Measurements from ENCODE around the gene STXBP3.

STXBP3 gene

GRCh38 chr1:108845991-108846390 lies 99.5 kb downstream of the STXBP3 start:
- no peak for DNase-seq

GRCh38 chr1:108847494-108847893 lies 101.0 kb downstream of the STXBP3 start:
- no peak for DNase-seq

- DNase-seq: no peak
Observed at GRCh38 chr1:108848806-108849205, 102.3 kb downstream of the STXBP3 start.

GRCh38 chr1:108850929-108851328 lies 104.5 kb downstream of the STXBP3 start:
- no peak for DNase-seq

- DNase-seq: no peak
Observed at GRCh38 chr1:108851567-108851966, 105.1 kb downstream of the STXBP3 start.

- no peak for DNase-seq
Observed at GRCh38 chr1:108852221-108852975, 105.9 kb downstream of the STXBP3 start.

- DNase-seq: no peak
Observed at GRCh38 chr1:108854221-108855019, 107.9 kb downstream of the STXBP3 start.

GRCh38 chr1:108856994-108857393 lies 110.5 kb downstream of the STXBP3 start, which contains the start of gene AKNAD1:
AKNAD1 (minus strand) TSS chr1:108857094; CDS start chr1:108852664, 4,430 bp downstream.
- no peak for DNase-seq

- no peak for DNase-seq
Observed at GRCh38 chr1:108858230-108858950, 111.9 kb downstream of the STXBP3 start.

Data from CD4-positive, alpha-beta T cell treated with Interleukin-12 subunit alpha and Interleukin-12 subunit beta, for 1 hour (primary cell).